ENCODE results near the gene MROH8.

MROH8 gene

GRCh38 chr20:37147250-37147649, 32.1 kb downstream of the MROH8 start:
- TF ChIP-seq PRDM10 (tag by site-specific recombination; IDR thresholded peaks at IDR 0.05) (no peak), ZNF701 (tag by site-specific recombination; IDR thresholded peaks at IDR 0.05) (no peak), EGR2 (tag by site-specific recombination; IDR thresholded peaks at IDR 0.05; ENCODE audit: low read depth) (no peak), ZNF639 (tag by site-specific recombination; IDR thresholded peaks at IDR 0.05) (no peak), ZNF19 (tag by site-specific recombination; IDR thresholded peaks at IDR 0.05; ENCODE audit: low read depth) (no peak), FEZF1 (tag by site-specific recombination; IDR thresholded peaks at IDR 0.05) (no peak), ZNF155 (tag by site-specific recombination; IDR thresholded peaks at IDR 0.05) (no peak), ZNF623 (tag by site-specific recombination; IDR thresholded peaks at IDR 0.05) (no peak)
- ChIA-PET POLR2A (no interaction called here), CTCF (interaction anchor here (0.6 to 1.0 kb wide), 2 partner anchors 48 to 224 kb away, joined by 3 read pairs; no protein-coding TSS in a partner anchor)
- Histone ChIP-seq H3K27ac (ENCODE audit: extremely low read depth, low read depth, low read length) (no peak overlapping the region), H3K36me3 (ENCODE audit: control insufficient read depth in 2 of 2, insufficient read depth in 1 of 2, low read length in 2 of 2) (no peaks in the 10 kb centered on the region), H3K4me3 (ENCODE audit: low read depth, low read length) (no peak overlapping the region), H3K4me1 (ENCODE audit: control insufficient read depth, insufficient read depth, low read length) (no peaks in the 10 kb centered on the region), H3K9me3 (ENCODE audit: control insufficient read depth, insufficient read depth, low read depth, low read length) (no peaks in the 10 kb centered on the region)

GRCh38 chr20:37144856-37145404, 34.4 kb downstream of the MROH8 start:
- Histone ChIP-seq H3K36me3 (ENCODE audit: control insufficient read depth in 2 of 2, insufficient read depth in 1 of 2, low read length in 2 of 2) (no peaks in the 10 kb centered on the region), H3K9me3 (ENCODE audit: control insufficient read depth, insufficient read depth, low read depth, low read length) (no peaks in the 10 kb centered on the region), H3K4me1 (ENCODE audit: control insufficient read depth, insufficient read depth, low read length) (no peaks in the 10 kb centered on the region), H3K4me3 (ENCODE audit: low read depth, low read length) (no peak overlapping the region), H3K27ac (ENCODE audit: extremely low read depth, low read depth, low read length) (no peak overlapping the region)
- ChIA-PET CTCF (no interaction called here), POLR2A (interaction anchor here (1.0 kb wide), 1 partner anchor 34 kb away, joined by 3 read pairs; the partner anchor contains the start of gene RPN2)
- no peak for TF ChIP-seq OSR2 (tag by site-specific recombination; IDR thresholded peaks at IDR 0.05)
- TF ChIP-seq PBX3 (CRISPR knock-in tag; IDR thresholded peaks at IDR 0.05) = no peak
- TF ChIP-seq ZNF433 (tag by site-specific recombination; IDR thresholded peaks at IDR 0.05; ENCODE audit: low read depth) = no peak
- TF ChIP-seq ZSCAN30 (tag by site-specific recombination; IDR thresholded peaks at IDR 0.05) = no peak
- TF ChIP-seq ZBTB17 (tag by site-specific recombination; IDR thresholded peaks at IDR 0.05) = no peak
- TF ChIP-seq ZNF76 (tag by site-specific recombination; IDR thresholded peaks at IDR 0.05; ENCODE audit: borderline replicate concordance, low read depth) = no peak
- no peak for TF ChIP-seq SALL2 (tag by site-specific recombination; IDR thresholded peaks at IDR 0.05; ENCODE audit: borderline replicate concordance)
- no peak for TF ChIP-seq PATZ1 (tag by site-specific recombination; IDR thresholded peaks at IDR 0.05)
